Measurements from ENCODE around the gene PPP1R12C.

Gene PPP1R12C

GRCh38 chr19:55082020-55082851, 35.2 kb downstream of the PPP1R12C start:
- peak; percentile 54 to 61 for DNase-seq (ENCODE audit: low read depth in 2 of 2)
- no peak overlapping the region for H3K4me3 ChIP-seq (replicated peaks in 1 of 2; ENCODE audit: low read depth in 2 of 2, low read length in 2 of 2)
- TF ChIP-seq CTCF (IDR thresholded peaks at IDR 0.05; ENCODE audit: low read depth, low read length), result no peak

GRCh38 chr19:55081770-55082019, 35.7 kb downstream of the PPP1R12C start:
- H3K4me3 ChIP-seq (replicated peaks in 1 of 2; ENCODE audit: low read depth in 2 of 2, low read length in 2 of 2), result no peak overlapping the region

GRCh38 chr19:55080968-55081769, 36.3 kb downstream of the PPP1R12C start:
- peak; percentile 63 to 74 for DNase-seq (ENCODE audit: low read depth in 2 of 2)
- H3K4me3 ChIP-seq (replicated peaks in 1 of 2; ENCODE audit: low read depth in 2 of 2, low read length in 2 of 2), result peak overlapping the region; percentile 42 to 56
- no peak for TF ChIP-seq CTCF (IDR thresholded peaks at IDR 0.05; ENCODE audit: low read depth, low read length)

More at GRCh38 chr19:55081770-55082019, 35.7 kb downstream of the PPP1R12C start:
- no peak for TF ChIP-seq CTCF (IDR thresholded peaks at IDR 0.05; ENCODE audit: low read depth, low read length)
- DNase-seq (ENCODE audit: low read depth in 2 of 2), result no peak

GRCh38 chr19:55080121-55080967, 37.1 kb downstream of the PPP1R12C start:
- DNase-seq (ENCODE audit: low read depth in 2 of 2), result peak; percentile 64 to 72
- peak overlapping the region; percentile 42 to 56 for H3K4me3 ChIP-seq (replicated peaks in 1 of 2; ENCODE audit: low read depth in 2 of 2, low read length in 2 of 2)
- TF ChIP-seq CTCF (IDR thresholded peaks at IDR 0.05; ENCODE audit: low read depth, low read length), result no peak

GRCh38 chr19:55079400-55080038, 37.9 kb downstream of the PPP1R12C start:
- no peak for TF ChIP-seq CTCF (IDR thresholded peaks at IDR 0.05; ENCODE audit: low read depth, low read length)
- no peak for DNase-seq (ENCODE audit: low read depth in 2 of 2)
- no peak overlapping the region for H3K4me3 ChIP-seq (replicated peaks in 1 of 2; ENCODE audit: low read depth in 2 of 2, low read length in 2 of 2)

GRCh38 chr19:55078996-55079395, 38.4 kb downstream of the PPP1R12C start:
- no peak overlapping the region for H3K4me3 ChIP-seq (replicated peaks in 1 of 2; ENCODE audit: low read depth in 2 of 2, low read length in 2 of 2)
- TF ChIP-seq CTCF (IDR thresholded peaks at IDR 0.05; ENCODE audit: low read depth, low read length), result no peak
- DNase-seq (ENCODE audit: low read depth in 2 of 2), result no peak
